GM12872 (cell line): ENCODE data around the gene CARMIL3.

Experiments used
- TF ChIP-seq, protein P1 (sequence below): IDR thresholded peaks from 3 replicates; pipeline ENCODE4 v1.5.1; 2011; ENCODE audit warnings: low read depth, mild to moderate bottlenecking, low read length, moderate library complexity; ENCODE audit not compliant: insufficient read depth

The CARMIL3 gene

DNA sequence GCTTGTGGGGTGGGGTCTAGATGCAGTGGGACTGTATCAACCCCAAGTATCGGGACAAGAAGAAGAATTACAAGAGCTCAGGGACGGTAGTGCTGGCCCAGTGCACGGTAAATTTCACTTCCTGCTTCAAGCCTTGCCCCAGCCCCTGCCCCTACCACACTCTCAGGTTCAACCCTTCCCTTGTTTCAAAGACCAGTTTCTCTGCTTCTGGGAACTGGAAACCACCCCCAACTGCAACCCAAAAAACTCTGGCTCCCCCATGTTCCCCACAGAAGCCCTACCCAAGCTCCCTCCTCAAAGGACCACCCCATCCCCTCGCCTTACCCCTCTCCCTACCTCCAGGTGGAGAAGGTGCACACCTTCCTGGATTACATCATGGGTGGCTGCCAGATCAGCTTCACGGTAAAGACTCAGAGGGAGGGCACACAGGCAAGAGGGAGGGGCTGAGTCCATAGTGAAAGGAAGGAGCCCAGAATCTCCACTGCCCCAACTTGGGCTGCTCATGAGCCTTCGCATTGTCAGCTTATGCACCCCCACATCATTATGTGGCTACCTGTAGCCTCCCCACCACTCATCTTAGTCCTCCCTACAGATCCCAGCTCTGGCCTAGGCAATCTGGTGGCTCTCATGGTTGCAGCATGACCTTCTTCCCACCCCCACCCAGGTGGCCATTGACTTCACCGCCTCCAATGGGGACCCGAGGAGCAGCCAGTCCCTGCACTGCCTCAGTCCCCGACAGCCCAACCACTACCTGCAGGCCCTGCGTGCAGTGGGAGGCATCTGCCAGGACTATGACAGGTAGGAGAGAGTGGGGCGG, 23.9 kb downstream of the CARMIL3 start:
- TF ChIP-seq, protein P1, sequence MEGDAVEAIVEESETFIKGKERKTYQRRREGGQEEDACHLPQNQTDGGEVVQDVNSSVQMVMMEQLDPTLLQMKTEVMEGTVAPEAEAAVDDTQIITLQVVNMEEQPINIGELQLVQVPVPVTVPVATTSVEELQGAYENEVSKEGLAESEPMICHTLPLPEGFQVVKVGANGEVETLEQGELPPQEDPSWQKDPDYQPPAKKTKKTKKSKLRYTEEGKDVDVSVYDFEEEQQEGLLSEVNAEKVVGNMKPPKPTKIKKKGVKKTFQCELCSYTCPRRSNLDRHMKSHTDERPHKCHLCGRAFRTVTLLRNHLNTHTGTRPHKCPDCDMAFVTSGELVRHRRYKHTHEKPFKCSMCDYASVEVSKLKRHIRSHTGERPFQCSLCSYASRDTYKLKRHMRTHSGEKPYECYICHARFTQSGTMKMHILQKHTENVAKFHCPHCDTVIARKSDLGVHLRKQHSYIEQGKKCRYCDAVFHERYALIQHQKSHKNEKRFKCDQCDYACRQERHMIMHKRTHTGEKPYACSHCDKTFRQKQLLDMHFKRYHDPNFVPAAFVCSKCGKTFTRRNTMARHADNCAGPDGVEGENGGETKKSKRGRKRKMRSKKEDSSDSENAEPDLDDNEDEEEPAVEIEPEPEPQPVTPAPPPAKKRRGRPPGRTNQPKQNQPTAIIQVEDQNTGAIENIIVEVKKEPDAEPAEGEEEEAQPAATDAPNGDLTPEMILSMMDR: no peak

DNA sequence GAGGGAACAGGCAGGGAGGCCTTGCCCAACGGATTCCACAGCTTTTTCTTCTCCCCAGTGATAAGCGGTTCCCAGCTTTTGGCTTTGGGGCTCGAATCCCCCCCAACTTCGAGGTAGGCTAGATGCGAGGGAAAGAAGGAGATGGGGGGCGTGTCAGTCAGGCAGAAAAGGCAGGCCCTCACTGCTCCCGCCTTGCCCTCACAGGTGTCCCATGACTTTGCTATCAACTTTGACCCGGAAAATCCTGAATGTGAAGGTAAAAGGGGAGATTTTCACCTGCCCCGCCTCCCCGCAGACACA, 24.4 kb downstream of the CARMIL3 start:
- TF ChIP-seq, protein P1: no peak

DNA sequence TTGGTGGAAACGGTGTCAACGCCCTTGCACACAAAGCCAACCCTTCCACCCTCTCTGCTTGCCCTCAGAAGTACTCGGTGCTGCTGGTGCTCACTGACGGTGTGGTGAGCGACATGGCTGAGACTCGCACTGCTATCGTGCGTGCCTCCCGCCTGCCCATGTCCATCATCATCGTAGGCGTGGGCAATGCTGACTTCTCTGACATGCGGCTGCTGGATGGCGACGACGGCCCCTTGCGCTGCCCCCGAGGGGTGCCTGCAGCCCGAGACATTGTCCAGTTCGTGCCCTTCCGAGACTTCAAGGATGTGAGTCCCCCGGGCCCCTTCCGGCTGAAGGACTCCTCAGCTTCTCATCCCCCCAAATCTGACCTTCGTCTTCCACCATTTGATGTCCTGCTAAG, 25.3 kb downstream of the CARMIL3 start:
- TF ChIP-seq, protein P1: no peak

DNA sequence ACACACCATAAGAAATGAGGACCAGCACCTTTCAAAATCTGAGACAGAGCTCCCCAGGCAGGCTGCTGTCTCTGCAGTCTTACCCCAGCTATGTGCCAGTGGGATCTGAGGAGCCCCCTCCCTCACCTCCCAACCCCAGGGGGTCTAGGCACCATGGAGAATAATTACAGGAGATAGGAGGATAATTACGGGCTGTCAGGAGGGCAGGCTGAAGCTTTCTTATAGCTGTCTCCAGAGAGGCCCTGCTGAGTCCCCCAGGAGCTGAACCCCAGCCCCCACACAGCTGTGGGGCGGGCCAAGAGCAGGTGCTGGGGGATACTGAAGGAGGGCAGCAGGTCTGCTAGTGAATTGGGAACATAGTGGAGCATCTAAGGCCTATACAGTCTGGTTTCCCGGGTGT, 26.3 kb downstream of the CARMIL3 start:
- TF ChIP-seq, protein P1: no peak

DNA sequence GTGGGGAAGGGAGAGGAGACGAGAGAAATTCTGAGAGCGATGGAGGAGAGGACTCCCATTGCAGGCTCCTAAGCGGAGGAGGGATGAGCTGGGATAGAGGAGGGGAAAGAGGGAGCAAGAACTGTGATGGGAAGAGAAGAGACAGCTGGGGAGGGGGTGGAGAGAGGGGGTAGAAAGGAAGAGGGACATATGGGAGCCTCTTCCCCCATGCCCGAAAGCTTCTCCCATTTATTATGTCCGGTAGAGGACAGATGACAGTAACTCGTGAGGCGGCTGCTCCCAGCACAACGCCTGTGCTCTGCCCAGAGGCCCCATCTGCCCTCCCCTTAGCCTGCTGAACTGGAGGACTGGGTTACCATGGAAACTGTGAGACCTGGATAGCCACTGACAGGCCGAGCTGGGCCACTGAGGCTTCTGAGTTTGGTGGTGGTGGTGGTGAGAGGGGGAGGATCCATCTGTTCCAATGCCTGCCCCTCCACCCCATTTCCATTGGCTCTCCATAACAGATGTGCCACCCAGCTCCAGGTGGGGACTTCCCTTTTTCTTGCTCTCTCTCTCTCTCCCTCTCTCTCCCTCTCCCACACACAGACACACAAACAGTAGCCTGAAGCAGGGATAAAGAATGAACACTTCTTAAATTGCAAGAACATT, 27.8 kb downstream of the CARMIL3 start:
- TF ChIP-seq, protein P1: no peak

DNA sequence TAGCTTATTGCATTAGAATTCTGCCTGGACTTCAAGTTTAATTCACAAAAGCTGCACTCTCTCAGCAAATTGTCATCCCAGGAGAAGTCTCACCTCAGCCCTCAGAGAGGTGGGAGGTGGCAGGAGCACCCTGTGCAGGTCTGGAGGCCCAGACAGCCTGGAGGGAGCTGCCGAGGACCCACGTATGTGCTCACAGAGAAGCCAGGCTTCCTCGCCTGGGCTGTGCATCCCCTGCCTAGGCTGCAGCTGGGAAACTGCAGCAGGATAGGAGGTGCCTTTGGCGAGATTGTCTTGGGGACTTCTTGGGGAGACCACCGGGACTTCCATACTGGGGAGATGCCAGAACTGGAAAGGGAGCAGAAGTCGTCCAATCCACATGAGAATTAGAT, 28.3 kb downstream of the CARMIL3 start:
- TF ChIP-seq, protein P1: no peak

DNA sequence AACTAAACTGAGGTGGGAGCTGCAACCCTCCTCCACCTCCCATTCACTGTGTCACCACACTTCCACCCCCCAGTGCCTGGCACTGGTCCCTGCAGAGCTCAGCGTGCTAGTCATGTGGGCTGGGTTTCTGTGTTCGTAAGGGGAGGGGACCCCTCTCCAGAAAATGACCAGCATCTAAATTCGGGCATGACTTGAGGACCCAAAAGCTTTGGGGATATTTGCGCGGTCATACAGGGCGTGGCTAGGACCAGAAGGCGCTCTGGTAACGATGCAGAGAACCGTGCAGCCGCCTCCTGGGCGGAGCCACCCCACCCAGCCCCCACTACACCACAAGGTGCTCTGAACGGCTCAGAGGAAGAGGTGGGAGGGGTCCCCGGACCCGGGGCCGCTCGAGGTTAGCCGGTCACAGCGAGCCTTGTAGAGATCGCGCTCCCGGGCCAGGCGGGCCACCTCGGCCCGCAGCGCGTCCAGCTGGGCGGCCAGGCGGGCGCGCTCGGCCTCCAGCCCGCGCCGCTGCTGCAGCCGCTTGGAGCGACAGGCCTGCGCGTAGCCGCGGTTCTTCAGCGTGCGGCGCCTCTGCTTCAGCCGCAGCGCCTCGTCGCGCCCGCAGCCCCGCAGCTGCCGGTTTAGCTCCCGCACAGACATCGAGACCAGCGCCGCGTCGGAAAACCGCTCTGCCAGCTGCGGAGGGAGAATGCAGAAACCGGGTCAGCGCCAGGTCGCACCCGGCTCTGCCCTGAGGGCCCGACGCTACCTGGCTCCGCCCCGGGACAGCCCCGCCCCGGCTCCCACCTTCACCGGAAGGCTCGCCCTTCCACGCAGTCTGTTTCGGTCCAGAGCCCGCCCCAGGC, 29.3 kb downstream of the CARMIL3 start:
- TF ChIP-seq, protein P1: no peak
